CD4-positive, alpha-beta T cell treated with Interleukin-15 for 4 hours (primary cell): ENCODE data around the gene SLC45A3.
"Not testable (repeated sequence)": the region's sequence is repeated elsewhere in the genome, so short reads cannot be mapped to it uniquely, and the experiment has no call there.

Experiments
- DNase-seq: peaks from one replicate; pipeline ENCODE4 v3.0.0-alpha.2; 2020; ENCODE audit warnings: low spot score

Gene SLC45A3

DNA sequence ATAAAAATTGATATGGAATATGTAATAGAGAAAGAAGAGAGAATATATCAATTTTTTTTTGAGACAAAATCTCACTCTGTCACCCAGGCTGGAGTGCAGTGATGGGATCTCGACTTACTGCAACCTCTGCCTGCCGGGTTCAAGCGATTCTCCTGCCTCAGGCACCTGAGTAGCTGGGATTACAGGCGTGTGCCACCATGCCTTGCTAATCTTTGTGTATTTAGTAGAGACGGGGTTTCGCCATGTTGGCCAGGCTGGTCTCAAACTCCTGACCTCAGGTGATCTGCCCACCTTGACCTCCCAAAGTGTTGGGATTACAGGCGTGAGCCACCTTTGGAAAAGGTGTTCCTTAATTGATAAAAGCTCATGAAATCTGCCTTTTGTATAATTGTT is 44.2 kb downstream of the SLC45A3 start:
- not testable (repeated sequence) for DNase-seq

DNA sequence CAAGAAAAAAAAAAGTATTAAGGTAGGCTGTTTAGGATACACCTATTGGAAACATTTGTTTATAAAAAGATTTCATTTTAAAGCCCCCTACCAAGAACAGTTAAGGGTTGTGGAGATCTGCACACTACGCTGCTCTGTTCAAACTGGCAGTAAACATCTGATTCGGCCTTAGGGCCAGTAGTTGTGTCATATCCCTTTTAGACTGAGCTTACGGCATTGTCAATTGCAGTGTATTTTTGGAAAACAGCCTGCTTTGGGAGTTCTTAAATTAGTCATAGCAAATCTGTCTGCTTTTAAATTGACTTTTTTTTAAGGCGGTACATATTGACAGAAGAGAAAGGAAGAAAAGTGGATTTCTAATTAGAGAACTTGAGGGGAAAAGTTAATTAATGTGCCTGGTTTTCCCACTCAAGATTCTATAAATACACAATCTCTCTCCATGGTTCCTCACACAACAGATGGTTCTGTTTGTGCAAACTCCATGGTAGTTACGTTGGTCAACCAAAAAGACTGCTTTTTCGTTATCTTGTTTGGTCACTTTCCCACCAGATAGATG is 46.8 kb downstream of the SLC45A3 start:
- no peak for DNase-seq

DNA sequence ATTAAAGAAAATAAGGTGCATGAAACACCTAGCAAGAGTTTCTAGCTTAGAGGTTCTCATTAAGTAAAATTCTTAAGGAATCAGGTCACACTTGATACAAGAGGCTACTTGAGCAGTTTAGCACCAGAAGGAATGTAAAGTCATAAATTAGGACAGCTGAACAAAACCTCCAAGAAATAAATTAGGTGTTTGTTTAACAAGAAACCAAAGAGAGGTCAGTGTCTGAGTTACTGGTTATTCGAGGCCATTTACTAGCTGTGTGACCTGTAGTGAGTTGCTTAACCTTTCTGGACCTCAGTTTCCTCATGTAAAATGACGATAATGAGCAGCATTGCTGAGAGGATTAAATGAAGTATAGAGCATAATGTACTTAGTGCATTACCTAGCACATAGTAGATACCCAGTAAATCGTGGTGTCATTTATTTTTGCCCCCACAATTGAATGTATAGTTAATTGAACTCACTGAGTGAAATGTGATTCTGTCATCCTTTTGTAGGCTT is 47.6 kb downstream of the SLC45A3 start:
- DNase-seq: no peak

DNA sequence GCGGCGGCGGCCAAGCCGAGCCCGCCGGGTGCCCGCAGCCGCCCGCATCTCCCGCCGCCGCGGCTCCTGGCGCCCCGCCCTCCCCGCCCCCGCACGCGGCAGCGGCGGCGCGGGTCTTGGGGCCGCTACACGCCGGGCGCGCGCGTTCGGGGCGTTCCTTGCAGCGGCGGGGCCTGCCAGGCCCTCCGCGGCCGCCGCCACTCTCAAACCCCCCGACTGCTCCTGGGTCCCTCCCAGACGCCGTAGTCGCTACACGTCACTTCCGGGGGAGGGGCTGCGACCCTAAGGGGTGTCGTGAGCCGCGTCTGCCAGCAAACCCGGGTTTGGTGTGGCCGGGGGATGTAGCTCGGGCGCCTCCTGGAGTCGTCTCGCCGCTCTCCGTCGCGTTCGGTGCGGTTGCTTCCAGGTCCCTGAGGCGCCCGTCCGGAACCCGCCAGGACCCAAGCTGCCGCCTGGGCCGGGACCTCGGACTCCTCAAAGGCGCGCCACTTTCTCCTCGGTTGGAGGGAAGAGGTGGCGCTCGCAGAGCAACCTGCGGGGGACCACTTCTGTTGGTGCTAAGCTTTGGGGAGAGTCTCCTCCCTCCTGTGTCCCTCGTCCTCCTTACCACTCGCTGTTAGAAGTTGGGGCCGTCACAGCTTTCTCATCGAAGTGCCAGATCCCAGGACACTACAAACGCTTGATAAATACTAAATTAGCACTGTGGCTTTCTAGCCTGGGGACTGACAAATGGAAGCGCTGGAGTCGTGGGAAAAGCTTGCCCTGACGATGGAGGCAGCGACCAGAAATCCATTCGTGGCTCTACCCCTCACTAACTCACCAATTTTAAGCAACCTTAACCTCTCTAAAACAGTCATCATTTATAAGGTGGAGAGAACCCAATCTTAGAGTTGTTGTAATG is 48.3 kb downstream of the SLC45A3 start, which contains the start of gene ELK4:
Gene ELK4 (minus strand): TSS at position 244 of the 901 bp plus-strand sequence. CDS start 8,129 bp downstream, outside the sequence.
- peak; percentile 99 for DNase-seq

DNA sequence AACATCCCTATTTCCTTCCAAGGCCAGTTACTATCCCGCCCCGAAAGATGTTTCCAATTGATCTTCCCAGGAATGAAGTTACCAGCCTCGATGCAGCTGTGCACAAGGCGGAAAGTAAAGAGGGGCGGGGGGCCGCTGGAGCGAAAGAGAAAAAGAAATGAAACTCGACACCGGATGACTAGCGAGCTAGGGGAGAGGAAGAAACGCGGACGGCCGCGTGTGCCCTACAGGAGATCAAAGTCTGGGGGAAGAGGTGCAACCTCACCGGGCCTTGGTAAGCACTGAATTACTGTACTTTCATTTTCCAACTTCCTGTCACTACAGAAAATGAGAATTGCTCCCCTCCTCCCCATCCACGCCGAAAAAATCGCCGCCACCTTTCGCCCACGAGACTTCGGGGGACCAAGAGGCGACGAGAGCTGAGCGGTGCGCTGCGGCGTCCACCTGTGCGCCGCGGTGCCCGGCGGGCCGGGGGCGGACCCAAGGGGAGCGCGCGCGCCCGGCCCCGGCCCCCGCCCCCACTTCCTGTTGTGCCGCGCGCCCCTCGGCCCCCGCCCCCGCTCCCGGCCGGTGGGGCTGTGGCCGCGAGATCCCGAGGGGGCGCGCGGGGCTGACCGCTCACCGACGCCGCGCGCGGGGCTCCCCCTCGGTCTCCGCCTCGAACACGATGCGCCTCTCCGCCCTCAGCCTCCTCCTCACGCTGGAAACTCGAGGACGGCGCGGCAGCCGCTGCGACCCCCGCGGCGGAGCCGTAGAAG is 49.1 kb downstream of the SLC45A3 start:
- peak; percentile 80 for DNase-seq

DNA sequence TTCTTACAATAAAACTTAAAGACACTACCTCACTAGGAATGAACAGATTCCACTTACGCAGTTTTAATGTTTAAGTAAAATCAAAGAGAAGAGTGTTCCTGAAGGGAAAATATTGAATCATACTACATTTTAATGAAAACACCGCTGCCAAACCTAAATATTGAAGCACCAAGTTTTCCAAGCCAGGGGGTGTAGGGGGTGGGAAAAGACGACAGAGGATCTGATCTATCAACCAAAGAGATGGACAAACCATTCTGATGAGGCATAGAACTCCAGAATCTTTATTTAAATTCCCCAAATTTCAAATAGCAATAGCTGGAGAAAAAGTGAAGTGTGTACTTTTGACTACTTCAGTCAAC is 49.7 kb downstream of the SLC45A3 start:
- no peak for DNase-seq

DNA sequence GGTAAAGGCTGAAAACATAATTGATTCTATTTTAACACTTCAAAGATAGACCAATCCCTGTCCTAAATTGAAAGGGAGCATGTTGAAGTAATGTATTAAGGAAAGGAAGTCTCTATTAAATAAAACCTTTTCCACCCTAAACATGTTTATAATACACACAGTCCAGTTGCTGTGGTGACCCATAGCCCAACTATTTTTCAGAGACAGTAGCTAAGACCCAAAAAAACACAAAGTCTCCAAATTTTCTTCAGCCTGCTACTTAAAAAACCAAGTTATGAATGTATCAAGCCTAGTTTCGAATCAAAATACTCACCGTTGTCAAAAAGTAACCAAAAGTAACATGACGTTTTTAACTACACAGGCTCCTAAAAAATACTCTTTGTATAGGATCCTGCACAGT is 50.1 kb downstream of the SLC45A3 start:
- DNase-seq: no peak

DNA sequence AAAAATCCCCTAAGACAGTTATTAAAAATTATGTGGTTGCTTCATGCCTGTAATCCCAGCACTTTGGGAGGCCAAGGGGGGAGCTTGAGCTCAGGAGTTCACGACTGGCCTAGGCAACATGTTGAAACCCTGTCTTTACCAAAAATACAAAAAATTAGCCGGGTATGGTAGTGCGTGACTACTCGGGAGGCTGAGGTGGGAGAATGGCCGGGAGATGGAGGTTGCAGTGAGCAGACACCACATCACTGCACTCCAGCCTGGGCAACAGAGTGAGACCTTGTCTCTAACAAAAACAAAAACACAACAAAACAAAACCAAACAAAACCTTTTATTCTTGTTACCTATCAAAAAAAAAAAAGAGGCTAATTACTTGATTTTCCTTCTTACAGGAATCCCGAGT is 50.6 kb downstream of the SLC45A3 start:
- DNase-seq: peak; percentile 6

DNA sequence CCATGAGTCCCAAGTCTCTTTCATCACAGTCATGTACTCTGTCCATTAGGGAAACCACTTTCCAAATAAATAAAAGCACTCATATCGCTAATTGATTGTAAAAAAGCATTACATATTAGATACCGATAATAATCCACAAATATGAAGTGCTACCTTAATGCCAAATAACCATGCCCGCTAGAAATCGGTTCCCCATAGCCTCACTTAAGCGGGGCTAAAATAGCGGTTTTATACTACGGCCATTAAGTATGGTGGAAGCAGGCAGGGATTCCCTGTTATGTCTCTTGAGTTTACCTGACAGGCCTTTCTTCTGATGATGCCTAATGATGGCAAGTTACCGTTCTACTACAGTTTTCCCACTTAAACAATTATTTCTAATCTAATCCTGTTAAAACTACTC is 52.4 kb downstream of the SLC45A3 start:
- no peak for DNase-seq

DNA sequence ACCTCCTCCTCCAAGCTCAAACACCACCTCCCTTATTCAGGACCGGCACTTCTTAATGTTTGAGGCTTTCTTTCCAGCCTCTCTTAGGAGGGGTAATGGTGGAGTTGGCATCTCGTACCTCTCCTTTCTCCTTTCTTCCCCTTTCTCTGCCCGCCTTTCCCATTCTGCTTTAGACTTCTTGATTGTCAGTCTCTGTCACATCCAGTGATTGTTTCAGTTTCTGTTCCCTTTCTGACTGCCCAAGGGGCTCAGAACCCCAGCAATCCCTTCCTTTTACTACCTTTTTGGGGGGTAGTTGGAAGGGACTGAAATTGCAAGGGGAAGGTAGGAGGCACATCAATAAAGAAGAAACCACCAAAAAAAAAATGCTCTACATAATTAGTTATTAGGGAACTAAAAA is 54.1 kb downstream of the SLC45A3 start:
- no peak for DNase-seq

DNA sequence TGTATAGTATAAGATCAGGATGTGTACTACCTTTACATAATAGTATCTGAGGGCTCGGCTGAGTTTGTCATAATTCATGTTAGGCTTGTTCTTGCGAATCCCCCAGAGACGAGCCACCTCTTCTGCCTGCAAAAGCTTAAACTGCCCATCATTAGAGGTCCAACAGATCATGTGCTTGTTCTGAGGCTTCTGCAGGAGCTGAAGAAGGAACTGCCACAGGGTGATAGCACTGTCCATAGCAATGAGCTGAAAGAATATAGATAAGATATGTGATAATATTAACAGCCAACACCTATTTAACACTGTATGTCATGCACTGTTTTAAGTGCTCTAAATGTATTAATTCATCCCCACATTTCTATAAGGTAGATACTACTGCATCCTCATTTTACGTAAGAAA is 56.7 kb downstream of the SLC45A3 start:
- no peak for DNase-seq

DNA sequence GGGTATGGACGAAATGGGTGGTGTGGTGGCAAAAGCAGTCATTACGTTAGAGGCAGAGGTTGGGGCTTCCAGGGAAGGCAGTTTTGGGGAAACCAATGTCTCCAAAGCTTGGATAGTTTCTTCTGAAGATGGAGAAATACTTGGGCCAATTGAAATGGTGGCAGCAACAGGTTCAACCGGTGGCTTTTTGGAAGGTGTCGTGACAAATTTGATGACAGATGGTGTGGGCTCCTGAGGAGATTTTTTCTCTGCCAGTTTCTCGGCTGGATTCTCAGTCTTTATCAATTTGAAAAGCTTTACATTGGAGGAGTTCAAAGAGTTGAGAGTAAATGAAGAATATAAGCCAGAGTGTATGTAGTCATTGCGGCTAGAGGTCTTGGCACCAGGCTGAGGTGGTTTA is 60.0 kb downstream of the SLC45A3 start:
- no peak for DNase-seq

DNA sequence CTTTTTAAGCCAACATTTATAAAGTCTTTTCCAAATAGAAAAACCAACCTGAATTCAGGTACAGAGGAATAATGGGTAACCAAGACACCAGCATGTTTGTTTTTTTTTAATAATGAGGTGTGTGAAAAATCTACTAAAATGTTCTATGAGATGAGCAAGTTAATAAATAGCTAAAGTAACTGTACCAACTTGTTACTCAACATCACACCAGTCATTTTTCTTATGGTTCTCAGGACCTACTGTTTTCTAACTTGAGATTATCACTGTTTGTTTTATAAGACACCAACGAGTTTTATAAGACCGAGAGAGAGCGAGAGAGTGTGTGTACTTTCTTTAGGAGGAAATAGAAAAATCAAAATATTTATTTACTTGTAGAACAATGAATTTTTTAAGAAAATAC is 60.9 kb downstream of the SLC45A3 start:
- DNase-seq: no peak

DNA sequence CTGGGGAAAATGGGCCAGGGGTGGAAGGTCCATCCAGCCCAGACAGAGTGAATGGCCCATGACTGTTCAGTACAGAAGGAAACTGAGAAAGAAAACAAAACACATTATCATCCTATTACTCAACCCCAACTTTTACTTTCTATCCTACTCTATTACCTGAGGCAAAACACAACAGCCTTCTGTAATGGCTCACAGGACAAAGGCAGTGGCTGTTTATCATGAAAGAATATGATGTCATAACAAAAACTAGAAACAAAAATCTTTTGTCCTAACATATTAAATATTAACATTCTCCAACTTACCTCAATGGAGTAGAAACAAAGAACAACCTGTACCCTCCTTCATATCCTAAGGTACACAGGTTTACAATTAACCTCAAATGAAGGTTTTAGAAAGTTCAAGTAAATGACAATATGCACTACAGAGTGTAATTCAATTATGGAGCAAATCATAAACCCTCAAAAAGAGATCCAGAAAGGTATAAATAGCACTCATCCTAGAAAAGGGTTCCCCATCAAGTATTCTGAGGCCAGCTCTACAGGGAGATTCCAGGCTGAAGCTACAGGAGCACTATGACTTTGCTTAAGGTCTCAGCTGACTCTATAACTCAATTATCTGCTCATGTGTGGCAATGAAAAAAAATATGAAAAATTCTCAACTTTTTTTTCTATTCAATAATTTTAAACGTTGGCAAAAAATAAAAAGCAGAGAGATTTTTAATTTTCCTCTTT is 63.6 kb downstream of the SLC45A3 start:
- no peak for DNase-seq

DNA sequence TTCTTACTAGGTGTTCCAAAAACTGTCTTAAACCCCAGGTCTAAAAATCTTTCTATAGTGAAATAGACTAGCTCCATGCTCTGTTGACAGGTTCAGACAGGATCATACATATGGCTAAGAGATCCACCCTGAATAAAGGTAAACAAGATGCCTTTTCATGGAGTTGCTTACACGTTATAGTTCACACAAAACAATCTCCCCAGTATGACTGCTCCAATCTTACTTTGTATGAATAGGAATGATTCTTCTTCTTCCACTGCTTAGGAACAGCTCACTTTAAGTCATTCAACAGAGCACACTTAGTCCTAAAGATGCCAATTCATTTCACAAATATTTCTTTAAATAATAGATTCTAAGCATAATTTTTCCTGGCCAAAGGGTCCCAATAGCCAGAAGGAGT is 64.5 kb downstream of the SLC45A3 start:
- no peak for DNase-seq

DNA sequence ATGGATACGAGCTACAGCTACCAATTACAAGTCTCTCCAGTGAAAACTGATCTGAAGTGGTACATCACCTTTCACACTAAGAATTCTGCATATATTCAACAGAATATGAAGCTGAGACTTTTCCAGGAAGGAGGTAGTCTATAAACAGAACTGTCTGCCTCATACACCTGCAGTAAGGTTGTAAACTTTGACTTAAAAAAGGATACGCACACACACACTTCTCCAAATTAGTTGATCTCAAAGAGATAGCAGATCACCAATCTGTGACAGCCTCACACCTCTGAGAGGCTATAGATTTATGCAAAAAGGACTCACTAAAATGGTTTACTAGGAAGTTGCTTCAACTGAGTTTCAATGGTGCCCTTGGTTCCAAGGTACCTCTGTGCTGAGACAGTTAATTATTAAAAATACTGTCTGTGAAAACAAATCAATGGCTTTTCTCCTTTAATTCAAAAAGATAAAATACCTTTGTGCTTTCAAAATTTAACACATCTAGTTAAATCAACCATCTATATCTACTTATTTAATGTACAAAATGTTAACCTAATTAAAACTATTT is 66.4 kb downstream of the SLC45A3 start:
- DNase-seq: no peak

DNA sequence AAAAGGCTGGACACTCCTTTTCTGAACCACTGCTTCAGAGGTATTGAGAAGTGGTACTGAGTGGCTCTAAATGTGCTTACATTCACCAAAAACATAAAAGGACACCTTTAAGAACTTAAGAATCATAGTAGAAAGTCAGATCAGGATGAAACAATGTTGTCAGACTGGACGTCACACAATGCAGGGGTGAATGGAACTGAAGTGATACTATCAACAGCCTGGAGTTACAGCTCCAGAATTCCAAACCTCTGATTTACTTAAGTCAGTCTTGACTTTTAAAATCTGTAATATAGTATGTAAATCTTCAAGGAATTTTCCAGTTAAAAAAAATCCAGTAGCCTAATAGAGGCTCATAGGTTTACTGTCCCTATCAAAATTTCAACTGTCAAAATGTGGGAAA is 67.8 kb downstream of the SLC45A3 start:
- DNase-seq: no peak

DNA sequence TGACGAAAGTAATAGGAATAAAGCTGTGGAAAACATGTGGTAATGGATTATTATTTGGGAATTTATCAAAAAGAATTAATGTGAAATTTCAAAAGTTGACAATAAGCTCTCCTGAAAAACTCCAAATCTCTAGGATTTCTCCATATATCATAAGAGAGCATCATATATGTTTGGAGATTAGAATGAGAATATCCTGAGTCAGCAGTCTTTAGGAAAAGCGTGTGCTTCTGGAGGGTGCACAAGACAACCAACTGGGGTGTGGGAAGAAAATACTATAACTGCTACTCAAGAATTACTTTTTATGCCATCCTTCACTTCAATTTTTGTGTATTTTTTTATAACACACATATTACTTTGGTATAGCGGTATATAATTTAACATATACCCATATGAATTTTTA is 68.2 kb downstream of the SLC45A3 start:
- DNase-seq: no peak

DNA sequence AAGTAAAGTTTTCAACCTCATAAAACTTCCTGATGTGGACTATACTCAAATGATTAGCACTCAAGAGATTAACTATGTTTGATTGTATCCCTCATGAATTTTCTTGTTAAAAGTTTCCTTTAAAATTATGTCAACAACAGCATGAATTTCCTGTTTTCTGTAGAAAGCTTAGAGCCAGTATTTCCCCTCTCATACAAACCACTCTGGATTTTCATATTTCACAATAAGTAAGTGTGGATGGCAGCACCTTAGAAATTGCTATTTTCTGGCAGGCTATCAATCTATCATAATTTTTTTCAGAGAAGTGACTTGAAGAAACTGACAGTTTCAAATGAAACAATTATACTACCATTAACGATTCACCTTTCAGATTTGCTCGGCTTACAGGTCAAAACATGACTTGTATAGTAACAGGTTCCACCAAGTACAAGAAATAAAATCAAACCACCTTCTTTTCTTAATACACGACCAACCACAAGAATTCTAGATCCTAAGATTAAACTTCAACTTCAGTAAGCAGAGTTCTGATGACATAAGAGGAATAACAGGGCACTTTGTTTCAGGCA is 69.3 kb downstream of the SLC45A3 start:
- no peak for DNase-seq

DNA sequence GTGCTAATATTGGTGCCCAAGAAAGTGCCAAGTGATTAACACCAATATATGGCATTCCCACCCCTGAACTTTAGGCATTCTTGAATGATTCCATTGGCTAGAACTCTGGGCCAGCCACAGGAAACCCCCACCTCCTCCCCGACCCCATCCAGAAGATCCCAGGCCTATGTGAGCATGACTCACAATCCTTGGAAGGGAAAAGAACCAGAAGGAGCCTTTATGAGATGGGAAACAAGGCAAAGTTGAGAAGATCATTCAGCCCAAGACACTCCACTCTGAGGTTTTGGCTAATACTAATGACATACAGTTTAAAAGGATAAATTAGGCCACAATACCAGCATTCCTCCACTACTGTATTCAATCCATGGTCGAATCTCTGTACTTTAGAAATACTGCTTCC is 70.3 kb downstream of the SLC45A3 start:
- DNase-seq: no peak
